Fibroblast of villous mesenchyme (primary cell): ENCODE measurements around the gene DPF3. TPM values are rescaled to one million over a fixed set of nuclear protein-coding genes. Genes with fewer than 3 reads are reported as not detected.

ENCODE experiments used
- DNase-seq: peaks from one replicate; pipeline ENCODE4 v3.0.0-alpha.2; 2010; ENCODE audit warnings: low read depth
- H3K4me3 ChIP-seq: 2 replicates; pipeline ENCODE4 v1.5.1; 2011; ENCODE audit warnings: low read depth, mild to moderate bottlenecking, low read length
- total RNA-seq: library from RNA; depleted of rRNA; stranded (reverse); fragments of >200 nt; gene quantifications from 2 replicates; pipeline ENCODE4 v1.2.3, GENCODE V29; 2012
- TF ChIP-seq, protein P1 (sequence below): IDR thresholded peaks from 2 replicates; pipeline ENCODE4 v1.5.1; 2012; ENCODE audit warnings: low read depth, mild to moderate bottlenecking, low read length; ENCODE audit not compliant: insufficient read depth

The DPF3 gene
- total RNA-seq, 1 donor: 10.4 TPM

- TF ChIP-seq, protein P1, sequence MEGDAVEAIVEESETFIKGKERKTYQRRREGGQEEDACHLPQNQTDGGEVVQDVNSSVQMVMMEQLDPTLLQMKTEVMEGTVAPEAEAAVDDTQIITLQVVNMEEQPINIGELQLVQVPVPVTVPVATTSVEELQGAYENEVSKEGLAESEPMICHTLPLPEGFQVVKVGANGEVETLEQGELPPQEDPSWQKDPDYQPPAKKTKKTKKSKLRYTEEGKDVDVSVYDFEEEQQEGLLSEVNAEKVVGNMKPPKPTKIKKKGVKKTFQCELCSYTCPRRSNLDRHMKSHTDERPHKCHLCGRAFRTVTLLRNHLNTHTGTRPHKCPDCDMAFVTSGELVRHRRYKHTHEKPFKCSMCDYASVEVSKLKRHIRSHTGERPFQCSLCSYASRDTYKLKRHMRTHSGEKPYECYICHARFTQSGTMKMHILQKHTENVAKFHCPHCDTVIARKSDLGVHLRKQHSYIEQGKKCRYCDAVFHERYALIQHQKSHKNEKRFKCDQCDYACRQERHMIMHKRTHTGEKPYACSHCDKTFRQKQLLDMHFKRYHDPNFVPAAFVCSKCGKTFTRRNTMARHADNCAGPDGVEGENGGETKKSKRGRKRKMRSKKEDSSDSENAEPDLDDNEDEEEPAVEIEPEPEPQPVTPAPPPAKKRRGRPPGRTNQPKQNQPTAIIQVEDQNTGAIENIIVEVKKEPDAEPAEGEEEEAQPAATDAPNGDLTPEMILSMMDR: no peak
- H3K4me3 ChIP-seq: no peak overlapping the region
- no peak for DNase-seq
Observed at GRCh38 chr14:72839351-72839750, 54.5 kb downstream of the DPF3 start.

- no peak overlapping the region for H3K4me3 ChIP-seq
- no peak for DNase-seq
Observed at GRCh38 chr14:72836085-72836484, 57.8 kb downstream of the DPF3 start.

GRCh38 chr14:72833174-72833573 lies 60.7 kb downstream of the DPF3 start:
- TF ChIP-seq, protein P1: no peak
- no peak overlapping the region for H3K4me3 ChIP-seq
- DNase-seq: no peak

More at GRCh38 chr14:72836085-72836484, 57.8 kb downstream of the DPF3 start:
- TF ChIP-seq, protein P1: no peak

DNA sequence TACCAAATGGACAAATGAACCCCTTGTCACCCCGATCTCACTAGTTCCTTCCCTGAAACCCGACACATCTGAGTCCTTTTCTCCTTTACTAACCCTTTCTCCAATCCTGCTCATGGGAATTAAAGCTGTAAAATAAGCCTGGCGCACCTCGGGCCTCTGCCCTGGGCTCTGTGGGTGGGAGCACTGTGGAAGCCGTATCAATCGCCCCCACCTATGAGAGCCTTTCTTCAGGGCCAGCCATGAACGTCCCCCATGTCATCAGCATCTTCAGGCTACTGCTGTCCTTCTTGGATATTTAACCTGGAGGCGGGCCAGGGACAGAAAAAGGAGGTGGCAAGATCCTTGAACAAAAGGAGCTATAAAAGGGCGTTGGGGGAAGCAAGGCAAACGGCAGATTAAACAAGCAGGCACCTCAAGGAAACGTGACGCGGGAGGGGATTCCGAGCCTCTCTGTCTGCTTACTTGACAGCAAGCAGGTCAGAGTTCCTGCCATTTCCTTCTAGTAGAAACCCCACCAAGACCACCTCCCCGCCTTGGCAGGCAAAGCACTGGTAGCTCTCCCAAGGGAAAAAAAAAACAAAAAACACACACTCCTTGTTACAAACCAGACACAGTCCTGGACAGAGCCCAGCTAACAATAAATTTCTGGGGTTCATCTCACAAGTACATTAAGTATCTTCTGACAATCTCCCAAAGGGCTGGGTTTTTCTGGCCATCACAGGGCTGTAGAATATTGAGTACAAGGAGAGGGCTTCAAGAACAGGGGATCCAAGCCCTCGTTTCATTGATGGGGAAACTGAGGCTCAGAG lies 62.9 kb downstream of the DPF3 start:
- H3K4me3 ChIP-seq: peak overlapping the region; percentile 9
- TF ChIP-seq, protein P1: no peak
- peak; percentile 37 for DNase-seq

GRCh38 chr14:72830356-72830755 lies 63.5 kb downstream of the DPF3 start:
- peak; percentile 46 for DNase-seq
- H3K4me3 ChIP-seq: no peak overlapping the region
- TF ChIP-seq, protein P1: no peak

GRCh38 chr14:72828604-72829003 lies 65.3 kb downstream of the DPF3 start:
- no peak for DNase-seq
- TF ChIP-seq, protein P1: no peak
- no peak overlapping the region for H3K4me3 ChIP-seq
